Calu3 (cell line): Measurements from ENCODE around the gene JPH4. TPM values are rescaled to one million over a fixed set of nuclear protein-coding genes. Genes with fewer than 3 reads are reported as not detected.

Experiments used
- Bru-seq: library from RNA; stranded (reverse); fragments of 400-500 nt; gene quantifications from one replicate; lab custom pipeline; 2021; lab: Mats Ljungman, UMichigan
- BruChase-seq, 2 experiments: library from RNA; stranded (reverse); fragments of 400-500 nt; gene quantifications; one replicate each; lab custom pipeline; 2021; lab: Mats Ljungman, UMichigan
- BruUV-seq: library from RNA; stranded (reverse); fragments of 400-500 nt; replicated peaks from 2 replicates; lab custom pipeline; 2021; lab: Mats Ljungman, UMichigan
- CTCF ChIA-PET: fragments of 300-600 bp; sonication (Branson Sonifier 250); formaldehyde crosslinking; loops from one replicate; lab custom pipeline; 2022; ENCODE audit warnings: antibody characterized with exemption; lab: Charles Lee
- DNase-seq: peaks from one replicate; pipeline ENCODE4 v3.0.0; 2022
- H3K27ac Mint-ChIP-seq: one replicate; pipeline ENCODE4 v1.8.0; 2022; ENCODE audit warnings: mixed read lengths; ENCODE audit not compliant: unreplicated experiment
- H3K27me3 Mint-ChIP-seq: one replicate; pipeline ENCODE4 v1.8.0; 2022; ENCODE audit warnings: mixed read lengths; ENCODE audit not compliant: unreplicated experiment
- H3K36me3 Mint-ChIP-seq: one replicate; pipeline ENCODE4 v1.8.0; 2022; ENCODE audit warnings: mild to moderate bottlenecking, moderate library complexity, mixed read lengths; ENCODE audit not compliant: insufficient read depth, unreplicated experiment
- H3K4me1 Mint-ChIP-seq: one replicate; pipeline ENCODE4 v1.8.0; 2022; ENCODE audit warnings: mild to moderate bottlenecking, low read depth, mixed read lengths; ENCODE audit not compliant: unreplicated experiment
- H3K4me3 Mint-ChIP-seq: one replicate; pipeline ENCODE4 v1.8.0; 2022; ENCODE audit warnings: mild to moderate bottlenecking, low read depth, moderate library complexity, mixed read lengths; ENCODE audit not compliant: unreplicated experiment
- H3K9me3 Mint-ChIP-seq: one replicate; pipeline ENCODE4 v1.8.0; 2022; ENCODE audit warnings: low read depth, mixed read lengths; ENCODE audit not compliant: unreplicated experiment
- intact Hi-C: fragments of 100-400 bp; cut with micrococcal nuclease; formaldehyde crosslinking; loops from one replicate; pipeline ENCODE4 v1.10.0; 2022; ENCODE audit not compliant: unreplicated experiment
- long read RNA-seq: library from polyadenylated mRNA; stranded (forward); transcript quantifications from one replicate; pipeline ENCODE4 v2.0.0, GENCODE V29; 2022
- total RNA-seq: library from RNA; stranded (reverse); gene quantifications from 2 replicates; pipeline ENCODE4 v1.2.3, GENCODE V29; 2022
- TF ChIP-seq, protein P1 (sequence below): fragments of 200-600 bp; IDR thresholded peaks from one replicate; pipeline ENCODE4 v1.8.0; 2022; ENCODE audit warnings: antibody characterized with exemption; ENCODE audit not compliant: unreplicated experiment

The JPH4 gene
- total RNA-seq (not detected in 2 replicates), Bru-seq, nascent RNA (not detected), BruChase-seq, experiment 1, labeled RNA remaining after a 6-hour chase (not detected), BruChase-seq, experiment 2, labeled RNA remaining after a 2-hour chase (not detected)
- long read RNA-seq: 0 reads

DNA sequence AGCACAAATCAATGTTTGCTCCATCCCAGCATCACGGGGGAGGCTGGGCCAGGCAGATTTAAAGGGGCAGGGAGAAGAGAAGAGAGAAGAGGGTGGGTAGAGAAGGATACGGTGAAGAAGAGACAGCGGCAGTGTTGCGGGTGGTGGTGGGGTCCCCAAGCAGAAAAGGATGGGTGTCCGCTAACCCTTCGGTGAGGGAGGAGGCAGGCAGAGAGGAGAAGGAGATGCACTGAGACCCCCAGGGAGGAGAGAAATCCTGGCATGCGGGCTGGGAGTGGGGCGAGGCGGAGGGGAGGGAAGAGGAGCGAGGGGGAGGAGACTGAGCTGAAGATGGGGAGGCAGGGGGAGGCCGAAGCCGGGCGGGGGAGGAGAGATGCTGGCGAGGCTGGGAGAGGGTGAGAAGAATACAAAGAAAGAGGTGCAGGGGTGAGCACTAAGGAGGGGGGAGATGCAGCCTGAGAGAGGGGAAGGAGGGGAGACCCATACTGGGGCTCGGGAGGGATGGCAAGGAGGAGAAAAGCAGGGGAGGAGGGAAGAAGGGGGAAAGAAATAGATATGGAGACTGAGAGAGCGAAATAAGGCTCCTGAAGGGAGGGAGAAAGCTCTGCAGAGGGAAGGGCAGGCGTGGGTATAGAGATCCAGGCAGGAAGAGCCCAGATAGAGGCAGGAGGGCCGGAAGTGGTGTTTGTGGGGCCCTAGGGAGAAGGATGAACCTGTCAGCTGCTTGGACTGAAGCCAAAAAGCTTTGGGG, at the start of gene JPH4:
TSS of gene JPH4 (minus strand) at position 231 of the 751 bp plus-strand sequence. CDS start 1,337 bp downstream, outside the sequence.
- H3K4me1 Mint-ChIP-seq: no peaks in the 10 kb centered on the region
- DNase-seq: no peak
- peaks cover 5% of the 10 kb centered on the region for H3K36me3 Mint-ChIP-seq
- H3K27me3 Mint-ChIP-seq: peaks cover 66% of the 10 kb centered on the region
- H3K27ac Mint-ChIP-seq: no peak within 1 kb of the TSS
- no peak within 1 kb of the TSS for H3K4me3 Mint-ChIP-seq
- H3K9me3 Mint-ChIP-seq: no peaks in the 10 kb centered on the region
- CTCF ChIA-PET: no interaction called here
- BruUV-seq: no TSS peak
- intact Hi-C loops: no loop called here
- TF ChIP-seq, protein P1, sequence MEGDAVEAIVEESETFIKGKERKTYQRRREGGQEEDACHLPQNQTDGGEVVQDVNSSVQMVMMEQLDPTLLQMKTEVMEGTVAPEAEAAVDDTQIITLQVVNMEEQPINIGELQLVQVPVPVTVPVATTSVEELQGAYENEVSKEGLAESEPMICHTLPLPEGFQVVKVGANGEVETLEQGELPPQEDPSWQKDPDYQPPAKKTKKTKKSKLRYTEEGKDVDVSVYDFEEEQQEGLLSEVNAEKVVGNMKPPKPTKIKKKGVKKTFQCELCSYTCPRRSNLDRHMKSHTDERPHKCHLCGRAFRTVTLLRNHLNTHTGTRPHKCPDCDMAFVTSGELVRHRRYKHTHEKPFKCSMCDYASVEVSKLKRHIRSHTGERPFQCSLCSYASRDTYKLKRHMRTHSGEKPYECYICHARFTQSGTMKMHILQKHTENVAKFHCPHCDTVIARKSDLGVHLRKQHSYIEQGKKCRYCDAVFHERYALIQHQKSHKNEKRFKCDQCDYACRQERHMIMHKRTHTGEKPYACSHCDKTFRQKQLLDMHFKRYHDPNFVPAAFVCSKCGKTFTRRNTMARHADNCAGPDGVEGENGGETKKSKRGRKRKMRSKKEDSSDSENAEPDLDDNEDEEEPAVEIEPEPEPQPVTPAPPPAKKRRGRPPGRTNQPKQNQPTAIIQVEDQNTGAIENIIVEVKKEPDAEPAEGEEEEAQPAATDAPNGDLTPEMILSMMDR: no peak

DNA sequence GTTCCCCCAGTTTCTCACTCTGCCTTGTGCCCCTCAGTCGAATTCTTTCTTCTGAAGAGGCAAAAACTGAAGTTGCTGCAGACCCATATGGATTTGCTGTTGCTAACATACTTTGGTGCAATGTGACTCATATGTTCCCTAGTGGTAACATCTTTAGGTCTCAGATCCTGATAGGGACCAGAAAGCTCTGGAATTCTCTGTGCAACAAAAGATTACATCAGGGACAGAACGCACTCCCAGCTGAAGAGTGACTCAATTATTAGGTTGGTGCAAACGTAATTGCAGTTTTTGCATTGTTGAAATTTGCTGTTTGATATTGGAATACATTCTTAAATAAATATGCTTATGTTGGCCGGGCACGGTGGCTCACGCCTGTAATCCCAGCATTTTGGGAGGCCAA, 49.4 kb upstream of the JPH4 start:
- Mint-ChIP-seq H3K27me3 (peaks cover 50% of the 10 kb centered on the region), H3K36me3 (no peaks in the 10 kb centered on the region), H3K4me3 (no peak overlapping the region), H3K4me1 (peaks cover 7% of the 10 kb centered on the region), H3K27ac (no peak overlapping the region), H3K9me3 (no peaks in the 10 kb centered on the region)
- no TSS peak for BruUV-seq
- intact Hi-C loops: no loop called here
- no peak for DNase-seq
- CTCF ChIA-PET: no interaction called here
- TF ChIP-seq, protein P1: no peak

DNA sequence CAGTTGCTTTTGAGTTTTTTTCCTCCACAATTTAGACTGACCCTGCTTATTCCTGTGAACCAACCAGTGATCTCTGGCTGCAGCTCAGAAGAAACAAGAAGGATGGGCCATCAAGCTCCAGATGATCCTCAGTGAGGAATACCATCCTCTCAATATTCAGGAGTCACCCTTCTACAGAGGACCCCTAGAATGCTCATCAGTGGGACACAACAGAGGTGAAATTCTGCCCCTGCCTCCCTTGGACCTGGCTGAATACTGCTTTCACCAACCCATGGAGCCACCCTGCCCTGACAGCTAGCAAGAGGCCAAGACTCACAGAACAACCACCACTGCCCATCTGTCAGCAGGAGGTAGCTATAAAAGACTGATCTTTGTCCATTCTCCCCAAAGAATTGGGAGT, 48.4 kb upstream of the JPH4 start:
- peaks cover 2% of the 10 kb centered on the region for H3K4me1 Mint-ChIP-seq
- no peak overlapping the region for H3K4me3 Mint-ChIP-seq
- CTCF ChIA-PET: no interaction called here
- TF ChIP-seq, protein P1: no peak
- H3K9me3 Mint-ChIP-seq: no peaks in the 10 kb centered on the region
- intact Hi-C loops: no loop called here
- no peak for DNase-seq
- no TSS peak for BruUV-seq
- H3K36me3 Mint-ChIP-seq: no peaks in the 10 kb centered on the region
- H3K27me3 Mint-ChIP-seq: peaks cover 50% of the 10 kb centered on the region
- no peak overlapping the region for H3K27ac Mint-ChIP-seq

DNA sequence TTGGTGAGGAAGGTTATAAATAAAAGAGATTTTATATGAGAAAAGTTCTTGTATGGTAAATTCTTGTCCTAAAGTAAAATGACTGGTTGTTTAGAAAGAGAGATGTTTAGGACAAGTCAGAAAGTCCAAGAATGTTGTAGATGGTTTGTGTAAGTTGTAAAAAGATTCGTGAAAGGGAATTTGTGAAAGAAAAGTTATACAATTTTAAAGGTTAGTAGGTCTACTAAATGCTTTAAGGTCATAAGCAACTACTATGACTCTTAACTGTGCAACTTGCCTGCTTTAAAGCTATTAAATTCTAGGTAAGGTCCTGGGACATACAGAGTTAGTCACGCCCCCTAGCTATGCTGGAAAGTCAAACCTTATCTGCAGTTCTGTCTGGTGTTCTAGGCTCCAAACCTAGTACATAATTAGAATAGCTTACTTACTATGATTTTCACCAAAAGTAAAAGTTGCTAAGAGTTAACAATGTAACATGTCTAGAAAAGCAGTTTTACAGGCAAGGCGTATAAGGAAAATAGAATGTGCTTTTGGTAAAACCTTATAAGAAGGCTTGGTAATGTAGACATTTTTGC, 46.3 kb upstream of the JPH4 start:
- no peaks in the 10 kb centered on the region for H3K4me1 Mint-ChIP-seq

More for the DNA sequence above, 46.3 kb upstream of the JPH4 start:
- no TSS peak for BruUV-seq
- no peaks in the 10 kb centered on the region for H3K36me3 Mint-ChIP-seq
- no peaks in the 10 kb centered on the region for H3K9me3 Mint-ChIP-seq
- no peak overlapping the region for H3K4me3 Mint-ChIP-seq
- peaks cover 53% of the 10 kb centered on the region for H3K27me3 Mint-ChIP-seq
- TF ChIP-seq, protein P1: no peak
- no peak for DNase-seq
- CTCF ChIA-PET: no interaction called here
- intact Hi-C loops: no loop called here
- H3K27ac Mint-ChIP-seq: no peak overlapping the region
